Purkinje cell (primary cell): ENCODE results near the gene OR2T27. TPM values are rescaled to one million over a fixed set of nuclear protein-coding genes. Genes with fewer than 3 reads are reported as not detected.

Source experiments
- polyA plus RNA-seq: library from polyadenylated mRNA; unstranded; fragments of >200 nt; fragmentation: Nextera tagmentation; gene quantifications from 2 replicates; pipeline ENCODE4 v1.2.1, GENCODE V29; 2014

The OR2T27 gene, protein sequence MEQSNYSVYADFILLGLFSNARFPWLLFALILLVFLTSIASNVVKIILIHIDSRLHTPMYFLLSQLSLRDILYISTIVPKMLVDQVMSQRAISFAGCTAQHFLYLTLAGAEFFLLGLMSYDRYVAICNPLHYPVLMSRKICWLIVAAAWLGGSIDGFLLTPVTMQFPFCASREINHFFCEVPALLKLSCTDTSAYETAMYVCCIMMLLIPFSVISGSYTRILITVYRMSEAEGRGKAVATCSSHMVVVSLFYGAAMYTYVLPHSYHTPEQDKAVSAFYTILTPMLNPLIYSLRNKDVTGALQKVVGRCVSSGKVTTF
- not detected in 2 replicates for polyA plus RNA-seq

DNA sequence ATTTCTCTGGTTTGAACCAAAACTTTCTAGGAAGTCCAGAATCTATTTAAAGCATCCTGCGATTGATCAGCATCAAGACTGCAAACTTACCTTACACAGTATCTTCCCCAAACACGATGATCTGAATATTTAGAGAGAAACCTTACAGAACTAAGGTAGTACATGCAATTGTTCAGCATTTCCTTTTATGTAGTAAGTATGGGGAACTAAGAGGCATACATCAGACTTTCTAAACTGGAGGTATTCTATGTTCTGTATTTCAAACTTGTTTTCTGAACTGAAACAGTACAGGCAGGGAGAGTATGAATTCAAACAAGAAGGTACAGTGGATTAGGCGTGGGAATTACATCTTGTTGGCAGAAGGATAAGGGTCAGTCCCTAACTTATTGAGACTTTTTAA lies at the start of gene OR2T27:
TSS of gene OR2T27 (minus strand) at position 175 of the 400 bp plus-strand sequence. CDS start 4,644 bp downstream, outside the sequence.

DNA sequence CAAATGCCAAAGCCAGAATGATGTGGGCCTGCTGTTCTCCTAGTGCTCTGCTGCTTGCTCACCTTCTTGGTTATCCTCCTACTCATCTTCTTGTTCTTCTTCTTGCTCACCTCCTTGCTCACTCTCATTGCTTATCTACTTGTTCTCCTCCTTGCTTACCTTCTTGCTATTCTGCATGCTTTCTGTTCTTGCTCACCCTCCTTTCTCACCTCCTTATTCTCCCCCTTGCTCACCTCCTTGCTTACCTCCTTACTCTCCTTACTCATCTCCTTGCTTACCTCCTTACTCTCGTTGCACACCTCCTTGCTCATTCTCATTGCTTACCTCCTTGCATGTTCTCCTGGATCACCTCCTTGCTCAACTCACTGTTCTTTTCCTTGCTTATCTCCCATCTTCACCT lies 47.4 kb upstream of the OR2T27 start, which contains the start of gene OR14I1:
TSS of gene OR14I1 (minus strand) at position 53 of the 400 bp plus-strand sequence.

DNA sequence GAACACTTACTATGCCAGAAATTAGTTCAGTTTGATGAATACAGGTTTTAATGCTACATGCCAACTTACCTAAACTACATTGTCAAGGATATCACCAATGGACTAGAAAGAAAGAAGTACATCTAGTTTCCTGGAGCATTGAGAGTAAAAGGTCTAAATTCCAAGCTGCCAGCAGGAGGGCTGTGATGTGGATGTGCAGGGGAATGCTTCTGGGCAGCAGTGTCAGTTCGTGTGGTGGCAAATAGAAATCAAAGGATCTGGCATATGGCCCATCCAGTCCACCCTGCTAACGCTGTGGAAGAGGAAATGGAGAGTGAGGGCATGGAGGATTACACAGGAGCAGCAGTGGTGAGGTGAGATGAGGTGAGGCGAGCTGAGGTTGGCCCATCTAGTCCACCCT lies 10.2 kb downstream of the OR2T27 start, which contains the start of gene OR2T35:
TSS of gene OR2T35 (minus strand) at position 101 of the 400 bp plus-strand sequence. CDS start 6,020 bp downstream, outside the sequence.

GRCh38 chr1:248634991-248635390 lies 20.3 kb downstream of the OR2T27 start, which contains the start of gene OR2T11:
Gene OR2T11, minus strand, starts transcription at chr1:248635091. Its CDS starts 7,963 bp downstream, at chr1:248627128.

Other genes starting within 250 kb of the OR2T27 start
- not detected in 2 replicates for gene OR2T2, start 209.9 kb downstream of the OR2T27 start, polyA plus RNA-seq
- not detected in 2 replicates for gene OR2T3, start 182.2 kb downstream of the OR2T27 start, polyA plus RNA-seq
- not detected in 2 replicates for gene OR2T5, start 166.9 kb downstream of the OR2T27 start, polyA plus RNA-seq
- gene OR2G6, start 147.5 kb downstream of the OR2T27 start, polyA plus RNA-seq = not detected in 2 replicates
- gene OR2T29, start 92.8 kb downstream of the OR2T27 start, polyA plus RNA-seq = not detected in 2 replicates
- not detected in 2 replicates for gene OR2T34, start 80.8 kb downstream of the OR2T27 start, polyA plus RNA-seq
- not detected in 2 replicates for gene OR2T10, start 57.8 kb downstream of the OR2T27 start, polyA plus RNA-seq
- not detected in 2 replicates for gene OR2T11, start 20.4 kb downstream of the OR2T27 start, polyA plus RNA-seq
- not detected in 2 replicates for gene OR2T35, start 10.2 kb downstream of the OR2T27 start, polyA plus RNA-seq
- 0.63 and 3.8 TPM in 2 replicates for gene OR14I1, start 47.2 kb upstream of the OR2T27 start, polyA plus RNA-seq
- 3.4 and 6.6 TPM in 2 replicates for gene LYPD8, start 100.2 kb upstream of the OR2T27 start, polyA plus RNA-seq
- gene SH3BP5L, start 170.4 kb upstream of the OR2T27 start, polyA plus RNA-seq = 0.63 and 1.0 TPM in 2 replicates
- 1.5 and 1.7 TPM in 2 replicates for gene ZNF672, start 182.7 kb upstream of the OR2T27 start, polyA plus RNA-seq
- 4.4 and 6.0 TPM in 2 replicates for gene ZNF692, start 203.6 kb upstream of the OR2T27 start, polyA plus RNA-seq